Measurements from ENCODE around the gene HBA1.
"Not testable (repeated sequence)": the region's sequence is repeated elsewhere in the genome, so short reads cannot be mapped to it uniquely, and the experiment has no call there.

The HBA1 gene

GRCh38 chr16:165539-166374 lies 10.7 kb upstream of the HBA1 start, which contains the start of gene HBM:
TSS of gene HBM (plus strand) at chr16:165978. CDS start at chr16:165998, 20 bp downstream.
- TF ChIP-seq CTCF (IDR thresholded peaks at IDR 0.05) = no peak

- TF ChIP-seq CTCF (IDR thresholded peaks at IDR 0.05) = no peak
Observed at GRCh38 chr16:166375-167121, 9.9 kb upstream of the HBA1 start.

GRCh38 chr16:167122-167690 lies 9.3 kb upstream of the HBA1 start:
- TF ChIP-seq CTCF (IDR thresholded peaks at IDR 0.05) = no peak

- no peak for TF ChIP-seq CTCF (IDR thresholded peaks at IDR 0.05)
Observed at GRCh38 chr16:168424-168823, 8.1 kb upstream of the HBA1 start.

- no peak for TF ChIP-seq CTCF (IDR thresholded peaks at IDR 0.05)
Observed at GRCh38 chr16:169014-169413, 7.5 kb upstream of the HBA1 start.

GRCh38 chr16:170788-171187 lies 5.7 kb upstream of the HBA1 start:
- no peak for TF ChIP-seq CTCF (IDR thresholded peaks at IDR 0.05)

- TF ChIP-seq CTCF (IDR thresholded peaks at IDR 0.05) = not testable (repeated sequence)
Observed at GRCh38 chr16:172374-172941, 4.0 kb upstream of the HBA1 start, which contains the start of gene HBA2. TSS of gene HBA2 (plus strand) at chr16:172876. CDS start at chr16:172913, 37 bp downstream.
